22Rv1 (cell line): ENCODE measurements around the gene PDE4B.

Source experiments
- ZFX ChIP-seq: fragments of 450-650 bp; IDR thresholded peaks from 2 replicates; pipeline ENCODE4 v1.6.1; 2017; ENCODE audit warnings: antibody characterized with exemption, borderline replicate concordance
- TF ChIP-seq, protein P1 (sequence below): fragments of 450-650 bp; IDR thresholded peaks from 2 replicates; pipeline ENCODE4 v1.5.1; 2017; ENCODE audit warnings: mild to moderate bottlenecking

DNA sequence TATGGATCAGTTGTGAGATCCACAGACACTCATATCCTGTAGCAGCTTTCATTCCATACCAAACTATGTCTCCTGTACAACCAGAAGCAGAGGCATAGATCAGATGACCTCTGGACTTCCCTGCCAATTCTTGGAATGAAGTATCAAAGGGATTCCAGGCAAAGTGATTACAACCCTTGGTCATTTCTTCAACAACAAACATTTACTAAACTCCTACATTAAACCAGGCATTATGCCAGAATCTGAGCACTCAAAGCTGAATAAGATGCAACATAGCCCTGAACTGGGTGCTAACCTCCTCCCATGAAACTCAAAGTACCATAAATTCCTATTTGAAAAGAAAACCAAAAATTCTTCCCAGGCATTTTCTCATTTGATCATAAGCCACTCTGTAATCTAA lies 620.0 kb downstream of the PDE4B start:
- TF ChIP-seq, protein P1, sequence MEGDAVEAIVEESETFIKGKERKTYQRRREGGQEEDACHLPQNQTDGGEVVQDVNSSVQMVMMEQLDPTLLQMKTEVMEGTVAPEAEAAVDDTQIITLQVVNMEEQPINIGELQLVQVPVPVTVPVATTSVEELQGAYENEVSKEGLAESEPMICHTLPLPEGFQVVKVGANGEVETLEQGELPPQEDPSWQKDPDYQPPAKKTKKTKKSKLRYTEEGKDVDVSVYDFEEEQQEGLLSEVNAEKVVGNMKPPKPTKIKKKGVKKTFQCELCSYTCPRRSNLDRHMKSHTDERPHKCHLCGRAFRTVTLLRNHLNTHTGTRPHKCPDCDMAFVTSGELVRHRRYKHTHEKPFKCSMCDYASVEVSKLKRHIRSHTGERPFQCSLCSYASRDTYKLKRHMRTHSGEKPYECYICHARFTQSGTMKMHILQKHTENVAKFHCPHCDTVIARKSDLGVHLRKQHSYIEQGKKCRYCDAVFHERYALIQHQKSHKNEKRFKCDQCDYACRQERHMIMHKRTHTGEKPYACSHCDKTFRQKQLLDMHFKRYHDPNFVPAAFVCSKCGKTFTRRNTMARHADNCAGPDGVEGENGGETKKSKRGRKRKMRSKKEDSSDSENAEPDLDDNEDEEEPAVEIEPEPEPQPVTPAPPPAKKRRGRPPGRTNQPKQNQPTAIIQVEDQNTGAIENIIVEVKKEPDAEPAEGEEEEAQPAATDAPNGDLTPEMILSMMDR: no peak
- no peak for TF ChIP-seq ZFX
